HUES64 (cell line): ENCODE measurements around the gene CDKAL1.

ENCODE experiments used
- H3K27ac ChIP-seq: 2 replicates; pipeline ENCODE4 v1.7.0; 2013; ENCODE audit warnings: low read depth, low read length, inconsistent platforms
- H3K27me3 ChIP-seq: 2 replicates; pipeline ENCODE4 v1.6.1; 2013; ENCODE audit warnings: mild to moderate bottlenecking, low read length; ENCODE audit not compliant: insufficient read depth
- H3K36me3 ChIP-seq: 2 replicates; pipeline ENCODE4 v1.6.1; 2013; ENCODE audit warnings: mild to moderate bottlenecking, low read length; ENCODE audit not compliant: insufficient read depth
- H3K4me1 ChIP-seq: 2 replicates; pipeline ENCODE4 v1.6.1; 2013; ENCODE audit warnings: mild to moderate bottlenecking, low read length, moderate library complexity; ENCODE audit not compliant: insufficient read depth
- H3K4me3 ChIP-seq: 2 replicates; pipeline ENCODE4 v1.5.1; 2013; ENCODE audit warnings: mild to moderate bottlenecking, low read length, moderate library complexity
- H3K9ac ChIP-seq: 2 replicates; pipeline ENCODE4 v1.6.1; 2013; ENCODE audit warnings: mild to moderate bottlenecking, low read depth, low read length
- H3K9me3 ChIP-seq: 2 replicates; pipeline ENCODE4 v1.6.1; 2013; ENCODE audit warnings: low read depth, low read length; ENCODE audit not compliant: insufficient read depth
- WGBS: fragments of 150-250, 120-280 bp; methylation state at CpG from one replicate; pipeline ENCODE4 v1.1.7; 2013; ENCODE audit warnings: missing lambda C conversion rate; 5-methylcytosine and 5-hydroxymethylcytosine counted together

Gene CDKAL1

GRCh38 chr6:20674664-20675063 is 140.4 kb downstream of the CDKAL1 start:
- Histone ChIP-seq H3K27me3 (no peaks in the 10 kb centered on the region), H3K9ac (no peak overlapping the region), H3K4me1 (peaks cover 1% of the 10 kb centered on the region; the same call in 1 of the 2 replicates), H3K27ac (no peak overlapping the region), H3K9me3 (0 out of 2 replicates have a peak, but pooled peaks cover 2% of the 10 kb centered on the region), H3K36me3 (no peaks in the 10 kb centered on the region), H3K4me3 (no peak overlapping the region)
- 89% methylated on average over 1 of the region's 1 CpG for WGBS

GRCh38 chr6:20678831-20679352 is 144.6 kb downstream of the CDKAL1 start:
- Histone ChIP-seq H3K36me3 (no peaks in the 10 kb centered on the region), H3K4me3 (no peak overlapping the region), H3K4me1 (no peaks in the 10 kb centered on the region), H3K27me3 (no peaks in the 10 kb centered on the region), H3K9me3 (0 out of 2 replicates have a peak, but pooled peaks cover 2% of the 10 kb centered on the region), H3K9ac (no peak overlapping the region), H3K27ac (no peak overlapping the region)
- WGBS, result 98% methylated on average over 2 of the region's 2 CpGs

GRCh38 chr6:20680697-20681165 is 146.5 kb downstream of the CDKAL1 start:
- peaks cover 2% of the 10 kb centered on the region; the same call in 1 of the 2 replicates for H3K4me1 ChIP-seq
- no peak overlapping the region for H3K27ac ChIP-seq
- H3K9ac ChIP-seq, result no peak overlapping the region
- no peak overlapping the region for H3K4me3 ChIP-seq
- WGBS, result 98% methylated on average over 4 of the region's 4 CpGs
- H3K36me3 ChIP-seq, result no peaks in the 10 kb centered on the region
- peaks cover 2% of the 10 kb centered on the region; the same call in 1 of the 2 replicates for H3K9me3 ChIP-seq
- no peaks in the 10 kb centered on the region for H3K27me3 ChIP-seq

- peaks cover 5% of the 10 kb centered on the region; the same call in 1 of the 2 replicates for H3K4me1 ChIP-seq
- H3K36me3 ChIP-seq, result no peaks in the 10 kb centered on the region
- no peak overlapping the region for H3K27ac ChIP-seq
- H3K9ac ChIP-seq, result no peak overlapping the region
- H3K4me3 ChIP-seq, result no peak overlapping the region
- H3K27me3 ChIP-seq, result no peaks in the 10 kb centered on the region
- H3K9me3 ChIP-seq, result peaks cover 2% of the 10 kb centered on the region; the same call in 1 of the 2 replicates
These were observed 147.0 kb downstream of the CDKAL1 start for GRCh38 chr6:20681243-20681684.

- peaks cover 23% of the 10 kb centered on the region for H3K4me1 ChIP-seq
- 97% methylated on average over 3 of the region's 3 CpGs for WGBS
- no peak overlapping the region for H3K27ac ChIP-seq
- no peaks in the 10 kb centered on the region for H3K36me3 ChIP-seq
- no peak overlapping the region for H3K4me3 ChIP-seq
- H3K9me3 ChIP-seq, result no peaks in the 10 kb centered on the region; the same call in 1 of the 2 replicates
- no peaks in the 10 kb centered on the region for H3K27me3 ChIP-seq
- no peak overlapping the region for H3K9ac ChIP-seq
These were observed 150.2 kb downstream of the CDKAL1 start for GRCh38 chr6:20684474-20684873.

GRCh38 chr6:20686142-20686541 is 151.9 kb downstream of the CDKAL1 start:
- Histone ChIP-seq H3K4me3 (no peak overlapping the region), H3K4me1 (peaks cover 23% of the 10 kb centered on the region), H3K36me3 (no peaks in the 10 kb centered on the region), H3K27ac (no peak overlapping the region), H3K27me3 (no peaks in the 10 kb centered on the region), H3K9me3 (no peaks in the 10 kb centered on the region; the same call in 1 of the 2 replicates), H3K9ac (no peak overlapping the region)
- WGBS, result 58% methylated on average over 5 of the region's 6 CpGs

- Histone ChIP-seq H3K27ac (no peak overlapping the region), H3K4me1 (peaks cover 23% of the 10 kb centered on the region), H3K27me3 (no peaks in the 10 kb centered on the region), H3K9ac (no peak overlapping the region), H3K36me3 (no peaks in the 10 kb centered on the region), H3K9me3 (no peaks in the 10 kb centered on the region; the same call in 1 of the 2 replicates), H3K4me3 (no peak overlapping the region)
- WGBS, result 82% methylated on average over 2 of the region's 2 CpGs
These were observed 153.2 kb downstream of the CDKAL1 start for GRCh38 chr6:20687494-20687893.

GRCh38 chr6:20688710-20689500 is 154.6 kb downstream of the CDKAL1 start:
- WGBS, result 94% methylated on average over 4 of the region's 4 CpGs
- Histone ChIP-seq H3K36me3 (no peaks in the 10 kb centered on the region), H3K27me3 (no peaks in the 10 kb centered on the region), H3K4me1 (peaks cover 23% of the 10 kb centered on the region), H3K4me3 (no peak overlapping the region), H3K9ac (no peak overlapping the region), H3K9me3 (no peaks in the 10 kb centered on the region; the same call in 1 of the 2 replicates), H3K27ac (no peak overlapping the region)

- Histone ChIP-seq H3K4me1 (peaks cover 25% of the 10 kb centered on the region), H3K27ac (no peak overlapping the region), H3K27me3 (no peaks in the 10 kb centered on the region), H3K4me3 (no peak overlapping the region), H3K36me3 (no peaks in the 10 kb centered on the region), H3K9ac (no peak overlapping the region), H3K9me3 (no peaks in the 10 kb centered on the region)
- 91% methylated on average over 5 of the region's 5 CpGs for WGBS
These were observed 156.9 kb downstream of the CDKAL1 start for GRCh38 chr6:20691185-20691584.

- H3K27ac ChIP-seq, result no peak overlapping the region
- H3K36me3 ChIP-seq, result no peaks in the 10 kb centered on the region
- H3K9ac ChIP-seq, result no peak overlapping the region
- no peaks in the 10 kb centered on the region for H3K27me3 ChIP-seq
- H3K4me1 ChIP-seq, result peaks cover 32% of the 10 kb centered on the region
- H3K4me3 ChIP-seq, result no peak overlapping the region
- no peaks in the 10 kb centered on the region for H3K9me3 ChIP-seq
These were observed 157.8 kb downstream of the CDKAL1 start for GRCh38 chr6:20692023-20692422.

- H3K27me3 ChIP-seq, result no peaks in the 10 kb centered on the region
- no peak overlapping the region for H3K27ac ChIP-seq
- H3K4me3 ChIP-seq, result no peak overlapping the region
- no peak overlapping the region for H3K9ac ChIP-seq
- 99% methylated on average over 4 of the region's 4 CpGs for WGBS
- H3K36me3 ChIP-seq, result no peaks in the 10 kb centered on the region
- peaks cover 36% of the 10 kb centered on the region for H3K4me1 ChIP-seq
- H3K9me3 ChIP-seq, result no peaks in the 10 kb centered on the region
These were observed 159.3 kb downstream of the CDKAL1 start for GRCh38 chr6:20693466-20694063.
